Panc1 (cell line): ENCODE results near the gene SLC4A8. TPM values are rescaled to one million over a fixed set of nuclear protein-coding genes. Genes with fewer than 3 reads are reported as not detected.

Experiments
- ATAC-seq: fragments of 200-7000 bp; cut with Tn5 transposase; 2 replicates; pipeline ENCODE4 v1.9.1; 2020; ENCODE audit warnings: mild to moderate bottlenecking, moderate library complexity
- BruUV-seq: library from RNA; stranded (reverse); fragments of 400-500 nt; replicated peaks from 2 replicates; lab custom pipeline; 2021; lab: Mats Ljungman, UMichigan
- CTCF ChIA-PET: fragments of 300-600 bp; sonication (Branson Sonifier 250); formaldehyde crosslinking; loops from one replicate; lab custom pipeline; 2022; ENCODE audit warnings: antibody characterized with exemption; lab: Charles Lee
- POLR2A ChIA-PET: fragments of 300-600 bp; sonication (Branson Sonifier 250); formaldehyde crosslinking; loops from one replicate; lab custom pipeline; 2022; ENCODE audit warnings: antibody characterized with exemption; lab: Charles Lee
- DNase-seq: peaks from one replicate; pipeline ENCODE4 v3.0.0-alpha.2; 2010; ENCODE audit warnings: low read depth, low spot score
- H3K27ac ChIP-seq: 2 replicates; pipeline ENCODE4 v1.5.1; 2011; ENCODE audit warnings: mild to moderate bottlenecking, low read length, inconsistent platforms
- H3K27me3 ChIP-seq: fragments of 200-500 bp; sonication (Bioruptor generic); 2 replicates; pipeline ENCODE4 v1.6.0; 2014; ENCODE audit warnings: low read length, inconsistent platforms; ENCODE audit not compliant: control insufficient read depth, insufficient read depth
- H3K36me3 ChIP-seq: fragments of 200-500 bp; sonication (Bioruptor generic); 2 replicates; pipeline ENCODE4 v1.5.1; 2014; ENCODE audit warnings: inconsistent platforms, mild to moderate bottlenecking, low read length, moderate library complexity; ENCODE audit not compliant: control insufficient read depth, insufficient read depth
- H3K4me1 ChIP-seq: 2 replicates; pipeline ENCODE4 v1.5.1; 2011; ENCODE audit warnings: inconsistent platforms, mild to moderate bottlenecking, low read length, moderate library complexity; ENCODE audit not compliant: control insufficient read depth, insufficient read depth
- H3K4me3 ChIP-seq, 2 experiments: 2 replicates each; pipeline ENCODE4 v1.5.1; 2011 to 2012; ENCODE audit warnings: low read depth in 2 of 2, low read length in 2 of 2, mild to moderate bottlenecking in 2 of 2, inconsistent platforms in 1 of 2, moderate library complexity in 1 of 2
- H3K9me3 ChIP-seq: fragments of 200-500 bp; sonication (Bioruptor generic); 2 replicates; pipeline ENCODE4 v1.5.1; 2014; ENCODE audit warnings: low read depth, mild to moderate bottlenecking, inconsistent platforms, low read length, moderate library complexity; ENCODE audit not compliant: control insufficient read depth, insufficient read depth
- POLR2AphosphoS5 ChIP-seq: IDR thresholded peaks from 2 replicates; pipeline ENCODE4 v1.6.1; 2012; ENCODE audit warnings: mild to moderate bottlenecking, low read depth, low read length, moderate library complexity
- SIN3A ChIP-seq: IDR thresholded peaks from 2 replicates; pipeline ENCODE4 v1.6.1; 2012; ENCODE audit warnings: low read depth, mild to moderate bottlenecking, low read length, moderate library complexity, borderline replicate concordance; ENCODE audit not compliant: insufficient read depth
- TCF7L2 ChIP-seq: IDR thresholded peaks from 2 replicates; pipeline ENCODE4 v1.6.1; 2011; ENCODE audit warnings: mild to moderate bottlenecking, low read depth, low read length, inconsistent platforms
- in situ Hi-C: cut with HindIII; loops from 2 replicates; pipeline ENCODE4 v1.10.0; 2016; ENCODE audit warnings: low sequenced_read_pairs, low pct_unique_long_range_greater_than_20kb
- intact Hi-C: fragments of 100-400 bp; cut with micrococcal nuclease; formaldehyde crosslinking; loops from one replicate; pipeline ENCODE4 v1.10.0; 2022; ENCODE audit not compliant: unreplicated experiment
- total RNA-seq: library from RNA; stranded (reverse); gene quantifications from one replicate; pipeline ENCODE4 v1.2.1, GENCODE V29; 2021; ENCODE audit not compliant: unreplicated experiment
- TF ChIP-seq, protein P1 (sequence below), 2 experiments: IDR thresholded peaks; 2 replicates each; pipeline ENCODE4 v1.6.1; 2011 to 2012; ENCODE audit warnings: low read depth in 2 of 2, control low read depth in 1 of 2, low read length in 1 of 2, mild to moderate bottlenecking in 1 of 2, moderate library complexity in 1 of 2; ENCODE audit not compliant: insufficient read depth in 1 of 2
- TF ChIP-seq, protein P2 (sequence below): fragments of 450-650 bp; IDR thresholded peaks from 2 replicates; pipeline ENCODE4 v1.5.1; 2017; ENCODE audit warnings: mild to moderate bottlenecking

The SLC4A8 gene
- total RNA-seq, 1 experiment from 2014 or later: 18.8 TPM

DNA sequence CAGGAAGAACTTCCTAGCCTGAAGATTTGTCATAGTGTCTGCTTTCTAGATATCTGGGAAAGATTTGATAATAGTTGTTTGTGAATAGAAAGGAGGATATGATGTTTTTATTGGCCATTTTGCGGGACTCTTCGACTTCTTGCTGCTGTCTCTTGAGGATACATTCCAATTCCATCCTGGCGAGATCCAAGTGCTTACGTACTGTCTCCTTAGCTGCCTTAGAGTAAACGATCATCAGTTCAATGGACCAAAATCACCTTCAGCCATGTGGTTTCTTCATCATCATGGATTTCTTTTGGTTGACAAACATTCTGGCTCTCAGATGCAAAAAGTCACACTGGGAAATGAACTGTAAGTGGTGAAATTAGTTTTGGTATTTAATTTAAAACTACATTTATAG, 83.7 kb downstream of the SLC4A8 start:
- CTCF ChIA-PET: no interaction called here

DNA sequence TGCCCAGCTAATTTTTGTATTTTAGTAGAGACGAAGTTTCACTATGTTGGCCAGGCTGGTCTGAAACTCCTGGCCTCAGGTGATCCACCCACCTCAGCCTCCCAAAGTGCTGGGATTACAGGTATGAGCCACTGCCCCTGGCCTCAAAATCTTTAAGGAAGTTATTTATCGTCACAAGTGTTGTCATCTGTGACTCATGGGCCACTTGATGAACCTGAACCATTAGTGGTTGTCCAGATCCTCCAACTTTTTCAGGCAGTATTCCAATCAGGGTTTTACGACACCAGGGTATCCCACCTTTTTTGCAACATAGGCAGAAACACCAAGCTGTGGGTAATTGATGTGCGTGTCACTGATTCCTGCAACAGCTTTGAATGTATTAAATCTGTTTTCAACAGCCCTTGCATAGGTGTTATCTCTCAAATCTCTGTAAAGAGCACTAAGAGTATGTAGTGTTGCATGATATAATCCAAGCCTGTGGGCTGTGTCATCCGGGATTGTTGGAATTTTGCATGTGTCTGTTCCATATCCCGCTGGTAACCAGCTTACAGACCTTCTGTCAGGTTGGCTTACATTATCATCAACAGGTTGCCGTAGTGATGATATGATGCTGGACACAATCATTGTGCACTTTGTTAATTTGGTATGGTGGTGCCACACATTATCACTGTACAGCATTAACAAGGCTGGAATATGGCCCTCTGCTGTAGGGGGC, 87.1 kb downstream of the SLC4A8 start:
- in situ Hi-C loops (no loop called here), intact Hi-C loops (no loop called here)
- H3K36me3 ChIP-seq: no peaks in the 10 kb centered on the region
- POLR2A ChIA-PET: no interaction called here
- no peak for TF ChIP-seq TCF7L2
- no peak for TF ChIP-seq SIN3A
- TF ChIP-seq, protein P1, sequence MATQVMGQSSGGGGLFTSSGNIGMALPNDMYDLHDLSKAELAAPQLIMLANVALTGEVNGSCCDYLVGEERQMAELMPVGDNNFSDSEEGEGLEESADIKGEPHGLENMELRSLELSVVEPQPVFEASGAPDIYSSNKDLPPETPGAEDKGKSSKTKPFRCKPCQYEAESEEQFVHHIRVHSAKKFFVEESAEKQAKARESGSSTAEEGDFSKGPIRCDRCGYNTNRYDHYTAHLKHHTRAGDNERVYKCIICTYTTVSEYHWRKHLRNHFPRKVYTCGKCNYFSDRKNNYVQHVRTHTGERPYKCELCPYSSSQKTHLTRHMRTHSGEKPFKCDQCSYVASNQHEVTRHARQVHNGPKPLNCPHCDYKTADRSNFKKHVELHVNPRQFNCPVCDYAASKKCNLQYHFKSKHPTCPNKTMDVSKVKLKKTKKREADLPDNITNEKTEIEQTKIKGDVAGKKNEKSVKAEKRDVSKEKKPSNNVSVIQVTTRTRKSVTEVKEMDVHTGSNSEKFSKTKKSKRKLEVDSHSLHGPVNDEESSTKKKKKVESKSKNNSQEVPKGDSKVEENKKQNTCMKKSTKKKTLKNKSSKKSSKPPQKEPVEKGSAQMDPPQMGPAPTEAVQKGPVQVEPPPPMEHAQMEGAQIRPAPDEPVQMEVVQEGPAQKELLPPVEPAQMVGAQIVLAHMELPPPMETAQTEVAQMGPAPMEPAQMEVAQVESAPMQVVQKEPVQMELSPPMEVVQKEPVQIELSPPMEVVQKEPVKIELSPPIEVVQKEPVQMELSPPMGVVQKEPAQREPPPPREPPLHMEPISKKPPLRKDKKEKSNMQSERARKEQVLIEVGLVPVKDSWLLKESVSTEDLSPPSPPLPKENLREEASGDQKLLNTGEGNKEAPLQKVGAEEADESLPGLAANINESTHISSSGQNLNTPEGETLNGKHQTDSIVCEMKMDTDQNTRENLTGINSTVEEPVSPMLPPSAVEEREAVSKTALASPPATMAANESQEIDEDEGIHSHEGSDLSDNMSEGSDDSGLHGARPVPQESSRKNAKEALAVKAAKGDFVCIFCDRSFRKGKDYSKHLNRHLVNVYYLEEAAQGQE (IDR thresholded peaks at IDR 0.05; ENCODE audit: insufficient read depth in 1 of 2, low read depth in 2 of 2, low read length in 1 of 2): no peak
- TF ChIP-seq POLR2AphosphoS5: no peak
- TF ChIP-seq, protein P2, sequence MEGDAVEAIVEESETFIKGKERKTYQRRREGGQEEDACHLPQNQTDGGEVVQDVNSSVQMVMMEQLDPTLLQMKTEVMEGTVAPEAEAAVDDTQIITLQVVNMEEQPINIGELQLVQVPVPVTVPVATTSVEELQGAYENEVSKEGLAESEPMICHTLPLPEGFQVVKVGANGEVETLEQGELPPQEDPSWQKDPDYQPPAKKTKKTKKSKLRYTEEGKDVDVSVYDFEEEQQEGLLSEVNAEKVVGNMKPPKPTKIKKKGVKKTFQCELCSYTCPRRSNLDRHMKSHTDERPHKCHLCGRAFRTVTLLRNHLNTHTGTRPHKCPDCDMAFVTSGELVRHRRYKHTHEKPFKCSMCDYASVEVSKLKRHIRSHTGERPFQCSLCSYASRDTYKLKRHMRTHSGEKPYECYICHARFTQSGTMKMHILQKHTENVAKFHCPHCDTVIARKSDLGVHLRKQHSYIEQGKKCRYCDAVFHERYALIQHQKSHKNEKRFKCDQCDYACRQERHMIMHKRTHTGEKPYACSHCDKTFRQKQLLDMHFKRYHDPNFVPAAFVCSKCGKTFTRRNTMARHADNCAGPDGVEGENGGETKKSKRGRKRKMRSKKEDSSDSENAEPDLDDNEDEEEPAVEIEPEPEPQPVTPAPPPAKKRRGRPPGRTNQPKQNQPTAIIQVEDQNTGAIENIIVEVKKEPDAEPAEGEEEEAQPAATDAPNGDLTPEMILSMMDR: no peak
- no TSS peak for BruUV-seq
- no peak for ATAC-seq
- CTCF ChIA-PET: no interaction called here
- H3K27me3 ChIP-seq: no peaks in the 10 kb centered on the region
- no peak overlapping the region for H3K27ac ChIP-seq
- no peaks in the 10 kb centered on the region for H3K9me3 ChIP-seq
- no peaks in the 10 kb centered on the region for H3K4me1 ChIP-seq
- DNase-seq: no peak
- H3K4me3 ChIP-seq: no peak overlapping the region

More for the DNA sequence above, 83.7 kb downstream of the SLC4A8 start:
- Histone ChIP-seq H3K4me1 (no peaks in the 10 kb centered on the region), H3K36me3 (no peaks in the 10 kb centered on the region), H3K4me3 (no peak overlapping the region), H3K9me3 (no peaks in the 10 kb centered on the region), H3K27me3 (no peaks in the 10 kb centered on the region), H3K27ac (no peak overlapping the region)
- in situ Hi-C loops (no loop called here), intact Hi-C loops (no loop called here)
- no TSS peak for BruUV-seq
- POLR2A ChIA-PET: no interaction called here
- TF ChIP-seq, protein P2: no peak
- DNase-seq (no peak), ATAC-seq (no peak)
